HTERT RPE-1 (cell line): ENCODE results near the gene SLC30A3.

Experiments used
- in situ Hi-C: fragments of 300-500 bp; cut with MboI; formaldehyde crosslinking; loops from 4 replicates; pipeline ENCODE4 v1.14.3; 2020; ENCODE audit warnings: low sequenced_read_pairs

SLC30A3 gene

GRCh38 chr2:27236626-27237025 lies 26.2 kb downstream of the SLC30A3 start:
- in situ Hi-C loops, result no loop called here

GRCh38 chr2:27236136-27236535 lies 26.7 kb downstream of the SLC30A3 start:
- in situ Hi-C loops, result no loop called here

- in situ Hi-C loops, result no loop called here
These were observed 29.5 kb downstream of the SLC30A3 start for GRCh38 chr2:27233341-27233740.

GRCh38 chr2:27231921-27232320 lies 30.9 kb downstream of the SLC30A3 start:
- in situ Hi-C loops, result no loop called here

- in situ Hi-C loops, result no loop called here
These were observed 35.3 kb downstream of the SLC30A3 start for GRCh38 chr2:27227501-27227900.

GRCh38 chr2:27225526-27225925 lies 37.3 kb downstream of the SLC30A3 start:
- in situ Hi-C loops, result no loop called here

- in situ Hi-C loops, result no loop called here
These were observed 39.4 kb downstream of the SLC30A3 start for GRCh38 chr2:27223416-27223815.

- in situ Hi-C loops, result no loop called here
These were observed 40.4 kb downstream of the SLC30A3 start for GRCh38 chr2:27222407-27222806.

- in situ Hi-C loops, result no loop called here
These were observed 41.7 kb downstream of the SLC30A3 start for GRCh38 chr2:27221166-27221565.

GRCh38 chr2:27220091-27220490 lies 42.8 kb downstream of the SLC30A3 start:
- in situ Hi-C loops, result no loop called here

GRCh38 chr2:27219091-27219490 lies 43.8 kb downstream of the SLC30A3 start:
- in situ Hi-C loops, result no loop called here

- in situ Hi-C loops, result no loop called here
These were observed 44.2 kb downstream of the SLC30A3 start for GRCh38 chr2:27218614-27219013.

- in situ Hi-C loops, result no loop called here
These were observed 45.4 kb downstream of the SLC30A3 start, which contains the start of gene CAD for GRCh38 chr2:27217173-27218121. CAD (plus strand) TSS chr2:27217369; CDS start chr2:27217552, 183 bp downstream.

GRCh38 chr2:27216416-27217137 lies 46.3 kb downstream of the SLC30A3 start:
- in situ Hi-C loops, result no loop called here

GRCh38 chr2:27214941-27215340 lies 47.9 kb downstream of the SLC30A3 start:
- in situ Hi-C loops, result no loop called here

GRCh38 chr2:27212626-27213471 lies 50.0 kb downstream of the SLC30A3 start:
- in situ Hi-C loops, result no loop called here

GRCh38 chr2:27211943-27212625 lies 50.8 kb downstream of the SLC30A3 start, which contains the start of the genes ATRAID and SLC5A6:
ATRAID (plus strand) TSS chr2:27212041; CDS start chr2:27212369, 328 bp downstream.
SLC5A6 (minus strand) TSS chr2:27212268; CDS start chr2:27207650, 4,618 bp downstream.
- in situ Hi-C loops, result no loop called here

GRCh38 chr2:27211241-27211942 lies 51.5 kb downstream of the SLC30A3 start:
- in situ Hi-C loops, result no loop called here

- in situ Hi-C loops, result no loop called here
These were observed 53.0 kb downstream of the SLC30A3 start for GRCh38 chr2:27209621-27210401.
